GM23248 (cell line): ENCODE results near the gene KRT36.

Source experiments
- EZH2 ChIP-seq: fragments of 200-600 bp; sonication (generic); IDR thresholded peaks from 2 replicates; pipeline ENCODE4 v1.6.1; 2018; ENCODE audit warnings: antibody characterized with exemption, mild to moderate bottlenecking; ENCODE audit not compliant: insufficient read depth, poor library complexity, severe bottlenecking
- EZH2phosphoT487 ChIP-seq: fragments of 200-600 bp; sonication (generic); IDR thresholded peaks from 2 replicates; pipeline ENCODE4 v1.6.1; 2018; ENCODE audit warnings: antibody characterized with exemption, moderate library complexity, mild to moderate bottlenecking, low read depth; ENCODE audit not compliant: insufficient read depth

DNA sequence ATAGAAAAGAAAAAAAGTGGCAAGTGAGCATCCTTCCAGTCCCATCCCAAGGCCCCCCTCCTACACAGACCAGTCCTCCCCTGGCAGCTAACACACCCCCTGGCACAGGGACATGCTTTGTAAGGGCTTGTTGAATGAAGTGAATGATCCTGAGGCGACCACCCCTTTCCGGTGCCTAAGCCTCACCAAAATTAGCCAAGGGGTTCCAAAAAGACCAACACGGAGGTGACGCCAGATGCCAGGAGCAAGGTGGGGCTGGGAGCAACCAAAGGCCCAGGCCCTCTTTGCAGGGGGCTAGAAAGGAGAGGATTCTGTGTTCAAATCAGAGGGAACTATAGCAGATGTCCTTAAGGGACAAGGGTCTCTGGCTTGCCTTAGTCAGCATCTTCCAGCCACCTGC is 14.3 kb downstream of the KRT36 start:
- TF ChIP-seq EZH2, result no peak
- TF ChIP-seq EZH2phosphoT487, result no peak
